ENCODE measurements around the gene GALE. TPM values are rescaled to one million over a fixed set of nuclear protein-coding genes. Genes with fewer than 3 reads are reported as not detected.

The GALE gene
- total and polyA plus RNA-seq, 2 donors (not counting 1 experiment from before 2014, with no cell fraction given), result 9.4 to 12.1 TPM

DNA sequence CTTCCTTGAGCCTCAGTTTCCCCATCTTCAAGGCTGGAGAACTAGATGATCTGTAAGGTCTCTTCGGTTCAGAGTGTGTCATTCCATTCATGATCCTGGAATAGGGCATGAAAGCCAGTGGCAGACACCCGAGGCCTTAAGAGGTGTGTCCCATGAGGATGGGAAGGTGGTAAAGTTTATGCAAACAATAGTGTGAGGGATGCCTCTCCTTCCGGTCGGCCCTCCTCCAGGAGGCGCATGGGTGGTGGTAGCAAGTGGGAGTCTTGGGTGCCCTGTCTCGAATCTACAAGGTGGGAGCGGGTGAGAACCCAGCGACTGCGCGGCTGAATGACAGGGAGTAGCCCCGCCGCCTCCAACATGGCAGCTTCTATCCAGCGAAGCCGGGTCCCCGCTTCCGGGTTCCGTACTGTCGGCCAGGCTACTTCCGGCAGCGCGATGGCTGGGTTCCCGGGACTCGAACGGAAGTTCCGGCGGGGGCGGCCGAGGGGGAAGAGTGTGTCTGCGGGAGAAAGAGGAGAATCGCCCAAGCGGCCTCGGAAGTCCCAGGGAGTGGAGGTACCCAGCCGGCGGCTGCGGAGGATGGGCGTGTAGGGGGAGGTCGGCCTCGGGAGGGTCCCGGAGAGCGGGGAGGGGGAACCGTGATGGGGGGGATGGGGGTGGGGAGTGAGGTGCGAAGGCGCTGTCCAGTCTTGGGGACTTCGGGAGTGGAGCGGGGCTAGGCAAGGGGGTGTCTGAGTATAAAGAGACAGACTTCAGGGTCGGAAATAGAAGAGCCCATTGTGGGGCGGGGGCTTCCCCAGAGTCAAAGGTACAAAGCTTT lies 9.6 kb downstream of the GALE start, which contains the start of gene LYPLA2:
Gene LYPLA2, plus strand, starts transcription at position 450 of the 820 bp plus-strand sequence. CDS start 1,538 bp downstream, outside the sequence.
- DNase-seq (peak; percentile 89), ATAC-seq (ENCODE audit: low read depth) (peak; percentile 91)
- H3K79me2 ChIP-seq (ENCODE audit: control insufficient read depth, insufficient read depth, low read length), result peaks cover 19% of the 10 kb centered on the region
- no peaks in the 10 kb centered on the region for H3K27me3 Mint-ChIP-seq
- peak within 1 kb of the TSS; percentile 98 for H3K4me3 Mint-ChIP-seq
- H3K4me1 Mint-ChIP-seq, result peaks cover 21% of the 10 kb centered on the region
- H3K27me3 ChIP-seq (replicated peaks in 1 of 4; ENCODE audit: control extremely low read depth in 1 of 4, control insufficient read depth in 3 of 4, insufficient read depth in 4 of 4, low read length in 3 of 4), result no peaks in the 10 kb centered on the region
- ChIA-PET POLR2A (interaction anchor here (0.6 to 1.9 kb wide), 7 partner anchors 10 to 237 kb away, joined by 3 to 9 read pairs (median 7); partner anchors contain the start of genes CNR2, GALE, HMGCL and PITHD1), CTCF (interaction anchor here (0.8 to 2.9 kb wide), 4 partner anchors 13 to 126 kb away, joined by 3 to 10 read pairs (median 4); partner anchors contain the start of gene PITHD1)
- 1% methylated on average over 44 of the region's 47 CpGs for WGBS (ENCODE audit: insufficient coverage)
- H4K20me1 ChIP-seq (ENCODE audit: control insufficient read depth, insufficient read depth, low read length, poor library complexity, severe bottlenecking), result no peaks in the 10 kb centered on the region
- intact Hi-C loops (cut with micrococcal nuclease), result loop anchor here (1.0 kb wide), 2 partner anchors 9 to 13 kb away; partner anchors contain the start of genes GALE and PITHD1
- peak within 1 kb of the TSS; percentile 95 for H2AFZ ChIP-seq (ENCODE audit: insufficient read depth, low read depth, low read length, poor library complexity, severe bottlenecking)
- H3K36me3 ChIP-seq (replicated peaks in 1 of 2; ENCODE audit: control extremely low read depth in 1 of 2, control insufficient read depth in 1 of 2, extremely low read depth in 1 of 2, insufficient read depth in 2 of 2, low read length in 1 of 2), result peaks cover 0 to 36% of the 10 kb centered on the region in 2 experiments
- peak within 1 kb of the TSS; percentile 70 to 94 (median 88) for H3K4me3 ChIP-seq (ENCODE audit: control extremely low read depth in 1 of 5, extremely low read depth in 1 of 5, insufficient read depth in 1 of 5, low read depth in 2 of 5, low read length in 4 of 5)
- H3K9ac ChIP-seq (ENCODE audit: low read length), result peak within 1 kb of the TSS; percentile 80
- no peak for TF ChIP-seq EZH2 (IDR thresholded peaks at IDR 0.05; ENCODE audit: borderline replicate concordance, insufficient read depth, low read depth, low read length, poor library complexity, severe bottlenecking)
- TF ChIP-seq, protein P1, sequence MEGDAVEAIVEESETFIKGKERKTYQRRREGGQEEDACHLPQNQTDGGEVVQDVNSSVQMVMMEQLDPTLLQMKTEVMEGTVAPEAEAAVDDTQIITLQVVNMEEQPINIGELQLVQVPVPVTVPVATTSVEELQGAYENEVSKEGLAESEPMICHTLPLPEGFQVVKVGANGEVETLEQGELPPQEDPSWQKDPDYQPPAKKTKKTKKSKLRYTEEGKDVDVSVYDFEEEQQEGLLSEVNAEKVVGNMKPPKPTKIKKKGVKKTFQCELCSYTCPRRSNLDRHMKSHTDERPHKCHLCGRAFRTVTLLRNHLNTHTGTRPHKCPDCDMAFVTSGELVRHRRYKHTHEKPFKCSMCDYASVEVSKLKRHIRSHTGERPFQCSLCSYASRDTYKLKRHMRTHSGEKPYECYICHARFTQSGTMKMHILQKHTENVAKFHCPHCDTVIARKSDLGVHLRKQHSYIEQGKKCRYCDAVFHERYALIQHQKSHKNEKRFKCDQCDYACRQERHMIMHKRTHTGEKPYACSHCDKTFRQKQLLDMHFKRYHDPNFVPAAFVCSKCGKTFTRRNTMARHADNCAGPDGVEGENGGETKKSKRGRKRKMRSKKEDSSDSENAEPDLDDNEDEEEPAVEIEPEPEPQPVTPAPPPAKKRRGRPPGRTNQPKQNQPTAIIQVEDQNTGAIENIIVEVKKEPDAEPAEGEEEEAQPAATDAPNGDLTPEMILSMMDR (IDR thresholded peaks at IDR 0.05), result no peak
- peaks cover 11 to 21% of the 10 kb centered on the region in 2 donors for H3K4me1 ChIP-seq (ENCODE audit: control insufficient read depth in 2 of 2, insufficient read depth in 2 of 2, low read length in 2 of 2)
- H3K9me3 ChIP-seq (ENCODE audit: control extremely low read depth in 1 of 3, control insufficient read depth in 2 of 3, insufficient read depth in 1 of 3, low read length in 2 of 3), result no peaks in the 10 kb centered on the region
- peak within 1 kb of the TSS; percentile 69 to 81 for H3K27ac ChIP-seq (ENCODE audit: low read length in 2 of 2)
- H3K27ac Mint-ChIP-seq, result peak within 1 kb of the TSS; percentile 97
- H3K4me2 ChIP-seq (replicated peaks; ENCODE audit: low read depth, low read length, poor library complexity, severe bottlenecking), result peak within 1 kb of the TSS; percentile 83
- no peaks in the 10 kb centered on the region for H3K9me3 Mint-ChIP-seq (ENCODE audit: insufficient read depth)
